Fibroblast of pulmonary artery (primary cell): ENCODE measurements around the gene ADAMTS18.

Source experiments
- DNase-seq: peaks from one replicate; pipeline ENCODE4 v3.0.0-alpha.2; 2010; ENCODE audit warnings: low read depth
- H3K4me3 ChIP-seq: replicated peaks from 2 replicates; pipeline ENCODE4 v1.5.1; 2011; ENCODE audit warnings: low read depth, mild to moderate bottlenecking, control low read depth, low read length, moderate library complexity
- TF ChIP-seq, protein P1 (sequence below): IDR thresholded peaks from 2 replicates; pipeline ENCODE4 v1.5.1; 2011; ENCODE audit warnings: mild to moderate bottlenecking, control low read depth, low read length, inconsistent platforms; ENCODE audit errors: missing control alignments

Gene ADAMTS18

DNA sequence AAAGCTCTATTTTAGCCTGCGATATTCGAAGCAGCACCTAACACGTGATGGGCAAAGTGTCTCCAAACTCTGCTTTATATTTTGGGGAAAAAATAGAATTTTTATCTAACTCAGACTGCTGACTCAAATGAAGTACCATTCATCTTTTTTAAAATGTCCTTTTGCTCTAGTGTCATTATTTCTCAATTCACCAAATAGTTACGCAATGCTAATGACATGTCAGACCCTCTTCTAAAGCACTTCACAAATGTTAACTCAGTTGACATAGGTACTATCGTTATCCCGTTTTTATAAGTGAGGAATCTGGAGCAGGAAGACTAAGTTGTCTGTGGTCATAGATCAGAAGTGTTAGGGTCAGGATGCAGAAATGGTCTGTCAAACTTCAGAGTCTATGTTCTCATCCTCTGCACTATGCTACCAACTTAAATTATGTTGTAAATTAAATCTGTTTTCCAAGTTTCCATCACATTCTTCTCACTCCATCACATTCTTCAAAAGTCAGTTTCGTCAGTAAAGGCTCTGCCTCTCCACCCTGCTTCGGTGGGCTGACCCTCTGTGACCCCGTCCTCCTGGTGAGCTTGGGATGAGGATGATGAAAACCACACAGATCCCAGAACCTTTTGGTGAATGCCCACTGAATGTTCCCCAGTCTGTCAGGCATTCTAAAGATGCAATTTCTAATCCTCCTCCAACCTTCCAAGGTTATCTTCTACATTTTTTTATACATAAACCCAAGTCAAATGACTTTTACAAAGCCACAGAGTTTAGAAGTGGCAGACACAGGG is 102.8 kb downstream of the ADAMTS18 start:
- DNase-seq, result no peak
- H3K4me3 ChIP-seq, result no peak overlapping the region
- TF ChIP-seq, protein P1, sequence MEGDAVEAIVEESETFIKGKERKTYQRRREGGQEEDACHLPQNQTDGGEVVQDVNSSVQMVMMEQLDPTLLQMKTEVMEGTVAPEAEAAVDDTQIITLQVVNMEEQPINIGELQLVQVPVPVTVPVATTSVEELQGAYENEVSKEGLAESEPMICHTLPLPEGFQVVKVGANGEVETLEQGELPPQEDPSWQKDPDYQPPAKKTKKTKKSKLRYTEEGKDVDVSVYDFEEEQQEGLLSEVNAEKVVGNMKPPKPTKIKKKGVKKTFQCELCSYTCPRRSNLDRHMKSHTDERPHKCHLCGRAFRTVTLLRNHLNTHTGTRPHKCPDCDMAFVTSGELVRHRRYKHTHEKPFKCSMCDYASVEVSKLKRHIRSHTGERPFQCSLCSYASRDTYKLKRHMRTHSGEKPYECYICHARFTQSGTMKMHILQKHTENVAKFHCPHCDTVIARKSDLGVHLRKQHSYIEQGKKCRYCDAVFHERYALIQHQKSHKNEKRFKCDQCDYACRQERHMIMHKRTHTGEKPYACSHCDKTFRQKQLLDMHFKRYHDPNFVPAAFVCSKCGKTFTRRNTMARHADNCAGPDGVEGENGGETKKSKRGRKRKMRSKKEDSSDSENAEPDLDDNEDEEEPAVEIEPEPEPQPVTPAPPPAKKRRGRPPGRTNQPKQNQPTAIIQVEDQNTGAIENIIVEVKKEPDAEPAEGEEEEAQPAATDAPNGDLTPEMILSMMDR, result no peak

DNA sequence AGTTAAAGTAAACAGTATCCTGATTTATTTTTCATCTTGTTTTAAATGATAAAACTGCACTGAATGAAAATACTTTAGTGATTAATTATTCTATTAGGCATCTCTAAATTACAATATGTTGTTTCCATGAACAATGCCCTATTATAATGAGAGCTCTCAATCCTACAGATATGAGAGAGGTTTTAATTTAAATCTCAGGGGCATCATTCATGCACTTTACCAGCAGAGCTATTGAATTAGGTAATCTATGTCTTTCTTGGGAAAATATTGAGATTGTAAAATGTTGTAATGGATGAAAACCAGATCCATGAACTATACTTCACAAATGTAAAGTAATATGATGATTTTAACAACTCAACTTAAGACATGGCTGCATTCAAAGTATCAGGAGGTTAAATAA is 103.8 kb downstream of the ADAMTS18 start:
- TF ChIP-seq, protein P1, result no peak
- no peak for DNase-seq
- no peak overlapping the region for H3K4me3 ChIP-seq

DNA sequence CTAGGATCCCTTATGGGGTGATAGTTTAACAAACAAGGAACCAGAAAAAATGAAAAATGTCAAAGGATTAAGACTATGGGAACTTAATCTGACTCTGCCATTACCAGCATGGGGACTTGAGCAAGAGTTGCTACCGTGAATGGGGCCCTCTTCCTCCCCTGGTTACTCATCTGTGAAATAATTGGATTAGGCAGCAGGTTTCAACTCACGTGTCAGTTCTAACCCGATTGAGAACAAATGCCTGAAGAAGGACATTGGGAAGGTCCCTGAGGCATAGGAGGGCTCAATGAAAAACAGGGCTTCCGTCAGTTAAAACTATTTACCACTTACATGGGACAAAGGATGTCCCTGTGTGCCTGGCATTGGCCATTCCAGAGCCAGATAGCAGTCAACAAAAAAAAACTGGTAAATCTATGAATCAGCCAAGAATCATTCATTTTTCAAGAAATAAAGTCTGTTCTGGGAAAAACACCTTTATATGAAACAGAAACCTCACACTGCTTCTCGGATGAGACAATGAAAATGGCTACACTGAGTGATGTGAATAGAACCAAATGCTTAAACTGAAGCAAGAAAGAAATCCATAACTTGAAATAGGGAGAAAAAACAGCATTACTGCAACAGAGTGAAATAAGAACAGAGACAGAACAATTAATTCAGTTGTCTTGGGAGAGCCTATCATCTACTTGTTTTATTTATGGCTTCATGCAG is 104.3 kb downstream of the ADAMTS18 start:
- no peak overlapping the region for H3K4me3 ChIP-seq
- TF ChIP-seq, protein P1, result no peak
- no peak for DNase-seq

- TF ChIP-seq, protein P1, result no peak
- no peak for DNase-seq
- H3K4me3 ChIP-seq, result no peak overlapping the region
These were observed 106.1 kb downstream of the ADAMTS18 start for GRCh38 chr16:77328768-77329167.

GRCh38 chr16:77328274-77328673 is 106.6 kb downstream of the ADAMTS18 start:
- TF ChIP-seq, protein P1, result no peak
- no peak overlapping the region for H3K4me3 ChIP-seq
- DNase-seq, result no peak

- TF ChIP-seq, protein P1, result no peak
- DNase-seq, result no peak
These were observed 107.1 kb downstream of the ADAMTS18 start for GRCh38 chr16:77327717-77328116.

DNA sequence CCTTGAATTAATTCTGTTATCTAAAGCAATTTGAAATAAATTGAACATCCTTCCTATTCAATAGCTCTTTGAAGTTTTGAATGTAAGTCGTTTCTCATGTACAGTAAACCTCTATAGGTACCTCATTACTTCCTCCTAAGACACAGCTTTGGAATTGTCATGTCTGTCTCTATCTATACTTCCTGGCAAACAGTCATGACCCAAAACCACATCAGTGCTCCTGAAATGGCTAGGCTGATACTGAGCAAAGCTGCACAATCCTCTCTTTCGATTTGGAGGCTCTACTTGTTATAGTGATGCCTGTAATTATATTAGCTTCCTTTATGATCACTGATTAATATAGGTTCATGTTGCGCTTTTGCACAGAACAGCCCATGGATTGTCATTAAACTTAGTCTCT is 110.1 kb downstream of the ADAMTS18 start:
- no peak for DNase-seq
- no peak overlapping the region for H3K4me3 ChIP-seq
- TF ChIP-seq, protein P1, result no peak

More at GRCh38 chr16:77327717-77328116, 107.1 kb downstream of the ADAMTS18 start:
- no peak overlapping the region for H3K4me3 ChIP-seq
